Keratinocyte (primary cell): ENCODE results near the gene MTUS2. TPM values are rescaled to one million over a fixed set of nuclear protein-coding genes. Genes with fewer than 3 reads are reported as not detected.

Source experiments
- DNase-seq: peaks from one replicate; pipeline ENCODE4 v3.0.0-alpha.2; 2011; ENCODE audit warnings: low read depth, missing footprints, low spot score
- FAIRE-seq: peaks from 2 replicates; lab custom pipeline; 2011; peaks lifted over from hg19 to GRCh38; lab: Jason Lieb, UNC
- H2AFZ ChIP-seq: 2 replicates; pipeline ENCODE4 v1.6.0; 2012; ENCODE audit warnings: low read length, control low read depth, inconsistent platforms; ENCODE audit not compliant: control insufficient read depth
- H3K27ac ChIP-seq: 2 replicates; pipeline ENCODE4 v1.5.1; 2011; ENCODE audit warnings: low read length; ENCODE audit not compliant: control insufficient read depth, insufficient read depth
- H3K27me3 ChIP-seq: 3 replicates; pipeline ENCODE4 v1.6.0; 2011; ENCODE audit warnings: low read length; ENCODE audit not compliant: control insufficient read depth, insufficient read depth; ENCODE audit errors: extremely low read depth
- H3K36me3 ChIP-seq, 2 experiments: 2 replicates in 1 of 2; 3 replicates in 1 of 2; pipeline ENCODE4 v1.5.1; 2011; ENCODE audit warnings: low read length in 2 of 2, mild to moderate bottlenecking in 1 of 2; ENCODE audit not compliant: control insufficient read depth in 2 of 2, insufficient read depth in 2 of 2; ENCODE audit errors: extremely low read depth in 1 of 2
- H3K4me1 ChIP-seq: 3 replicates; pipeline ENCODE4 v1.5.1; 2011; ENCODE audit warnings: low read length; ENCODE audit not compliant: control insufficient read depth, insufficient read depth; ENCODE audit errors: extremely low read depth
- H3K4me2 ChIP-seq: 3 replicates; pipeline ENCODE4 v1.6.0; 2011; ENCODE audit warnings: low read depth, low read length; ENCODE audit not compliant: control insufficient read depth, insufficient read depth; ENCODE audit errors: extremely low read depth
- H3K4me3 ChIP-seq, 3 experiments: fragments of 200-600 bp in 1 of 3; sonication (generic) in 1 of 3; 2 replicates in 2 of 3; 3 replicates in 1 of 3; pipeline ENCODE4 v1.5.1; 2011 to 2016; ENCODE audit warnings: low read length in 3 of 3, mild to moderate bottlenecking in 3 of 3, control low read depth in 2 of 3, inconsistent platforms in 1 of 3, low read depth in 1 of 3, mixed read lengths in 1 of 3, mixed run types in 1 of 3, moderate library complexity in 1 of 3; ENCODE audit not compliant: control insufficient read depth in 2 of 3, insufficient read depth in 2 of 3; ENCODE audit errors: extremely low read depth in 1 of 3
- H3K79me2 ChIP-seq: 2 replicates; pipeline ENCODE4 v1.6.0; 2012; ENCODE audit warnings: low read length; ENCODE audit not compliant: control insufficient read depth, insufficient read depth
- H3K9ac ChIP-seq: 3 replicates; pipeline ENCODE4 v1.6.0; 2011; ENCODE audit warnings: low read length; ENCODE audit not compliant: control insufficient read depth, insufficient read depth; ENCODE audit errors: extremely low read depth
- H3K9me1 ChIP-seq: 3 replicates; pipeline ENCODE4 v1.6.0; 2011; ENCODE audit warnings: low read length; ENCODE audit not compliant: control insufficient read depth, insufficient read depth; ENCODE audit errors: extremely low read depth
- H3K9me3 ChIP-seq: 2 replicates; pipeline ENCODE4 v1.5.1; 2012; ENCODE audit warnings: low read depth, low read length; ENCODE audit not compliant: control insufficient read depth
- H4K20me1 ChIP-seq: 3 replicates; pipeline ENCODE4 v1.6.0; 2011; ENCODE audit warnings: low read length; ENCODE audit not compliant: control insufficient read depth, insufficient read depth; ENCODE audit errors: extremely low read depth
- CTCF ChIP-seq, 3 experiments: IDR thresholded peaks in 1 of 3; conservative IDR thresholded peaks in 1 of 3; optimal IDR thresholded peaks in 1 of 3; 2 replicates in 2 of 3; 3 replicates in 1 of 3; pipeline versions ENCODE3 to v1.5.1; 2011; ENCODE audit warnings: low read length in 3 of 3, mild to moderate bottlenecking in 3 of 3, moderate library complexity in 2 of 3, control low read depth in 1 of 3, inconsistent platforms in 1 of 3; ENCODE audit not compliant: insufficient read depth in 2 of 3; ENCODE audit errors: extremely low read depth in 1 of 3
- EZH2 ChIP-seq: IDR thresholded peaks from one replicate; pipeline ENCODE4 v1.6.1; 2012; ENCODE audit warnings: inconsistent platforms, mild to moderate bottlenecking, low read length, moderate library complexity
- dilution Hi-C: fragments of 300-500 bp; cut with MboI; formaldehyde crosslinking; loops from one replicate; pipeline ENCODE4 v1.7.0; 2020; ENCODE audit warnings: low sequenced_read_pairs; ENCODE audit not compliant: extremely low pct_ligation_motif_present
- polyA plus RNA-seq, 5 experiments: library from polyadenylated mRNA; depleted of rRNA in 3 of 5; stranded (reverse) in 3 of 5; stranded (forward) in 1 of 5; unstranded in 1 of 5; fragments of >200 nt; gene quantifications; 1 replicate in 1 of 5; 2 replicates in 3 of 5; 3 replicates in 1 of 5; pipeline versions ENCODE4 v1.2.1 to v1.2.3, GENCODE V29; 2011 to 2012; ENCODE audit warnings: missing spikeins in 2 of 5, low read depth in 1 of 5, low replicate concordance in 1 of 5

The MTUS2 gene
- polyA plus RNA-seq, 1 donor (not counting 4 experiments of a cell fraction or from before 2014, with no cell fraction given), result 0.17 TPM

GRCh38 chr13:28983641-28984040 lies 163.5 kb downstream of the MTUS2 start:
- Histone ChIP-seq H3K4me2 (no peak overlapping the region), H3K36me3 (no peaks in the 10 kb centered on the region), H3K79me2 (no peaks in the 10 kb centered on the region), H3K4me3 (no peak overlapping the region), H3K27me3 (no peaks in the 10 kb centered on the region), H3K9me1 (no peaks in the 10 kb centered on the region), H3K27ac (no peak overlapping the region), H3K9ac (no peak overlapping the region), H3K4me1 (no peaks in the 10 kb centered on the region), H3K9me3 (peaks cover 2% of the 10 kb centered on the region), H4K20me1 (no peaks in the 10 kb centered on the region), H2AFZ (no peak overlapping the region)
- FAIRE-seq (no peak), DNase-seq (no peak)
- dilution Hi-C loops, result no loop called here
- TF ChIP-seq EZH2 (no peak), CTCF (optimal IDR thresholded peaks at IDR 0.05 in 1 of 3, IDR thresholded peaks at IDR 0.05 in 1 of 3, conservative IDR thresholded peaks at IDR 0.05 in 1 of 3; ENCODE audit: extremely low read depth in 1 of 3, insufficient read depth in 2 of 3, low read length in 3 of 3) (no peak)

GRCh38 chr13:28984326-28984725 lies 164.2 kb downstream of the MTUS2 start:
- Histone ChIP-seq H3K9me1 (no peaks in the 10 kb centered on the region), H3K9ac (no peak overlapping the region), H3K4me1 (no peaks in the 10 kb centered on the region), H3K4me3 (no peak overlapping the region), H4K20me1 (no peaks in the 10 kb centered on the region), H3K27me3 (no peaks in the 10 kb centered on the region), H3K27ac (no peak overlapping the region), H2AFZ (no peak overlapping the region), H3K36me3 (no peaks in the 10 kb centered on the region), H3K4me2 (no peak overlapping the region), H3K9me3 (peaks cover 2% of the 10 kb centered on the region), H3K79me2 (no peaks in the 10 kb centered on the region)
- TF ChIP-seq EZH2 (no peak), CTCF (optimal IDR thresholded peaks at IDR 0.05 in 1 of 3, IDR thresholded peaks at IDR 0.05 in 1 of 3, conservative IDR thresholded peaks at IDR 0.05 in 1 of 3; ENCODE audit: extremely low read depth in 1 of 3, insufficient read depth in 2 of 3, low read length in 3 of 3) (no peak)
- FAIRE-seq (no peak), DNase-seq (no peak)
- dilution Hi-C loops, result no loop called here
